Activated CD4-positive, CD25-positive, alpha-beta regulatory T cell treated with anti-CD3 and anti-CD28 coated beads, Interleukin-2, amount 50 U/mL, for 24 hours (primary cell): ENCODE measurements around the gene PAXX.

Source experiments
- ATAC-seq, 2 donors: fragments of 150-1000 bp; cut with Tn5 transposase; one replicate each; pipeline ENCODE4 v1.10.0; 2021; ENCODE audit warnings: mild to moderate bottlenecking in 1 of 2, moderate library complexity in 1 of 2

Gene PAXX

DNA sequence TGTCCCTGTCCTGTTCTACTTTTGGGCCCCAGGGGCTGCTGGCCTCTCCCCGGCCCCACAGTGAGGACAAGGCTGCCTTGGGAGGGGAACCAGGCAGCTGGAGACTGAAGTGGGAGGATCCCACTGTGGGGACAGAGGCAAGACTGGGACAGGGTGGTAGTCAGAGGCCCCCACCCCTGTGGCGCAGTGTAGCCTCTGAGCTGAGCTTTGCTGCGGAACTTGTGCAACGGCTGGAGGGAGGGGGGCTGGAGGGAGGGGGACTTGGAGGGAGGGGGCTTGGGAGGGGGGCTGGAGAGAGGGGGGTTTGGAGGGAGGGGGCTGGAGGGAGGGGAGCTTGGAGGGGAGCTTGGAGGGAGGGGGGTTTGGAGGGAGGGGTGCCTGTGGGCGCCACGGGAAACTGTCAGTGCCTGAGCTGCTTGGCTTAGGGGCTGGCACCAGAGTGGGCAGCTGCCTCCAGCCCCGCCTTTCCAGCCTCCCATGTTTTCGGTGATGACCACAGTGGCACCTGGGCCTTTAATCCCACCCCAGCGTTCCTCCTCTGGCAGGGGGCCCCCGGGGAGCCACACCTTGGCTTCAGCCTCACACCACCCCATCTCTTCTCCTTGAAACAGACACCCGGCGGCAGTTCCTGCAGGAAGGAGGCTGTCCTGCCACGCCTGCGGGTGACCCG lies 42.0 kb downstream of the PAXX start:
- ATAC-seq = no peak

DNA sequence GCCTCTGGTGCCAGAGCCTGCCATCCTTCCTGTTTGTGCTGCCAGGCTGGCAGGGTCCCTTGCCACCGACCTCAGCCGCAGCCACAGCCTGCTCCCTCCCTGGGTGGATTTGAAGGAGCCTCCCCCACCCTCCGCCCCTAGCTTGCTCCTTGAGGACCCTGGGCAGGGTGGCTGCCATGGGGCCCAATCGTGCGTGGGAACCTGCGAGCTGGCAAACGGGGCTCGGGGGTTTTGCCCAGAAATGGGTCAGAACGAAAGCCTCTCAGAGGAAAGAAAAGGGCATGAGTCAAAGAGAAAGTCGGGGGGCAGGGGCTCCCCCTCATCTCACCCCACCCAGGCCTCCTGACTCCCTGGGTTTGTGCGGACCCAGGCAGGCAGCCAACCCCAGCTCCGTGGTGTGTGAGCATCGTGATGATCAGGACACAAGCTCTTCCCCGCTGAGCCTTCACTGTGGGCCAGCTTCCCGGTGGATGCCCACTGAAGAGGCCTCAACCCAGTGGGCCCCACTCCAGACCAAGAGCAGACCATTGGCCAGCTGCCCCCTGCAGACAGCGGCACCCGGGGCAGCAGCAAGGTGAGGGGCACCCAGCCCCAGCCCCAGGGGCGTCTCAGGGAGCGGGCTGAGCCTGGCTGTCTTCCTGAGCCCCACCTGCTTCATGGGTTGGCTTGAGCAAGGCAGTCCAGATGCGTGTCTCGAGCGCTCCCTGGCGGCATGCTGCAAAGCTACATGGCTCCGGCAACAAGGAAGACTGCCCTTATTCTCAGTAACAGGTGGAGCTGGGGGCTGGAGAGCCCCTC lies 42.7 kb downstream of the PAXX start:
- ATAC-seq = peak; percentile 74 to 82

DNA sequence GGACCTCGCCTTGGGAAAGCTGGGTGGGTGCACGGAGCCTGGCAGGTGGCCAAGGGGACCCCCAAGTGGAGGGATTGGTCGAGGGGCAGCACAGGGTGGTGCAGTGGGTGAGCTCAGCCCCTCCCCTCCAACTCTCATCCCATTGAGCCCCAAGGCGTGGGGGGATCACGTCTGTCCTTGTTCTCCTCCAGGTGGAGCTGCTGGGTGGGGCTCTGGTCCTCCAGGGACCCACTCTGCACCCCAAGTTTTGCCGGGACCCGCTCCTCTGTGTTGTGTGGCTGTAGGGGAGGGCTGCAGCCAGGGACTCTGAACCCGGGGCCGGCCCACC lies 43.2 kb downstream of the PAXX start:
- ATAC-seq = no peak

DNA sequence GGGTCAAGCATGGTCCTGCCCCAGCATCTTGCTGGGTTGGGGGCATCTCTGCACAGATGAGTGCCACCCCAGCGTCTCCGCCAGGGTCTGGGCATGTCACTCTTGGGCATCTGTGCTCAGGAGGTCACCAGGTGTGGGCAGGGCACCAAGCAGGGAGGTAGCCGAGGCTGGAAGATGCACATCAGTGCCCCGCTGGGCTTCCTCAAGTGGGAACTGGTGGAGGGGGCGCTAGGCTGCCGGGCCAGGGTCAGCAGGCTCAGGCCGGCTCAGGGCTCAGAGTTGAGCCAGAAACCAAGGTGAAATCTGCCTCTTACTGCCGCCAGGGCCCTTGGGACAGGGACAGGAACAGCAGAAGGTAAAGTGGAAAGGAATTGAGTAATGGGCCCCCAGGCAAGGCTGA lies 43.7 kb downstream of the PAXX start:
- ATAC-seq = no peak

DNA sequence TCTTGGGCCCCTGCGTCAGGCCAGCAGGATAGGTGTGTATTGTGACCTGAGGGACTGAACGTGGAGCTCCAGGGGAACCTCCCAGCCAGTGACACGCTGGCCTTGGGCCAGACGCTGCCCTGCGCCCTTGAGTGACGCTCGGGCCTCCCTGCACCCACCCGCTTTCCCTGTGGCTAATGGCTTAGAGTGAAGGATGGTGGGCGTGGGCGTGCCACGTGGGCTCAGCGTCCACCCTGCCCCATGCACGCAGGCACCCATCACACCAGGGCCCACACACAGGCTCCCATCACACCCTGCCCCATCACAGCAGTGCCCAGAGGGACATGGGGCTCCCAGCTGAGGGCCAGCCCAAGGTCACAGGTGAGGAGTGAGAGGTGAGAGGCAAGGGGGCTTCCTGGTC lies 44.8 kb downstream of the PAXX start:
- ATAC-seq = no peak

DNA sequence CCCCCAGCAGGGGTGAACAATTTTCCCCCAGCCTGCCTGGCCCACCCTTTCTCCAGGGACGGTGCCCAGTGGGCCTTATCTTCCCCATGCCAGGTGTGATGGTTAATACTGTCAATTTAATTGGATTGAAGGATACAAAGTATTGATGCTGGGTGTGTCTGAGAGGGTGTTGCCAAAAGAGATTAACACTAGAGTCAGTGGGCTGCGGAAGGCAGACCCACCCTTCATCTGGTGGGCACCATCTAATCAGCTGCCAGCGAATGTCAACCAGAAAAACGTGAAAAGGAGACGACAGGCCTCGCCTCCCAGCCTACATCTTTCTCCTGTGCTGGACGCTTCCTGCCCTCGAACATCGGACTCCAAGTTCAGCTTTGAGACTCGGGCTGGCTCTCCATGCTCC lies 45.3 kb downstream of the PAXX start:
- ATAC-seq = no peak

DNA sequence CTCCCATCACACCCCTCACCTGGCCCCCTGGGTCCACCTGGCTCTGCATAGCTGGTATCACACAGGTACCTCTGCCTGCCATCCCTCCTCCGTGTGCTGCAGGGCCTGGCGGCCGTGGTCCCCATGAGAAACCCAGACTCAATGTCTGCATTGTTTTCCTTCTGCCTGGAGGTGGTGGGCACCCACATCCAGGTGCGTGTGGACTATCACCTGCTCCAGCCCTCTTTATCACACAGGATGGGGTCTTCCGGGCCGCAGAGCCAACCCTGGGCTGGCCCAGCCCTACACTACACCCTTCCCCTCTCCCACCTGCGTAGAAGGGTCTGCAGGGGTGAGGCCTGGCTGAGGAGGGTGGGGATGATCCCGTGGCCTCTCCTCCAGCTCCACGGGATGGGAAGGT lies 46.7 kb downstream of the PAXX start:
- no peak for ATAC-seq

DNA sequence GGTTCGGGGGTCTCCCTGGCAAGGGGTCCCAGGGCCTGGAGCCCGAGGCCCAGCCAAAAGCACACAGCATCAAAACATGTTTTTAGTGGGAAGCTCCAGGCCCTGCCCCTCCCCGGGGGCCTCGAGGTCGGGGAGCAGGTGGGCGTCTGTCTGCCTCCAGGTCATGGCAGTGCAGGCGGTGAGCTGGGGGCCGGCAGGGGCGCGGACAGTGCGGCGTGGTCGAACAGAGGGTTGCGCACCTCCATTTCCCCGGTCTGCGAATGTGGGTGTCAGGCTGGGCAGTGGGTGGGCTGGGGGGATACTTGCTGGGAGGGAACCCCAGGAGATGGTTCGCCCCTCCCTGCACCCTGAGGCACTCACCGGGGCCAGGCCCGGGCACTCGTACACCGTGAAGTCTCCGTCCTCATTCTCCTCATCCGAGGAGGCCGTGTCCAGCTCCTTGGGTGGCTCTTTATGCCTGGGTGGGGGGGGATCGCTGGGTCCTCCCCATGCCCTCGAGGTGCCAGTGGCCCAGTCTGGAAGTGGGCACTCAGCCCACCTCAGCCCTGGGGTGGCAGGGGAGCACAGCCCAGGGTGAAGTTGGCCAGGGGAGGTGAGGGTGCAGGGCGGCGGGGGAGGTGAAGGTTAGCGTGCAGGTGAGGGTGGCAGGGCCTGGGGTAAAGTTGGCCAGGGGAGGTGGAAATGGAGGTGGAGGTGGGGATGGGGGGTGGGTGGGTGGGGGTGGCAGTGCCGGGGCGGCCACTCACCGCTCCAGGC lies 47.6 kb downstream of the PAXX start:
- no peak for ATAC-seq

DNA sequence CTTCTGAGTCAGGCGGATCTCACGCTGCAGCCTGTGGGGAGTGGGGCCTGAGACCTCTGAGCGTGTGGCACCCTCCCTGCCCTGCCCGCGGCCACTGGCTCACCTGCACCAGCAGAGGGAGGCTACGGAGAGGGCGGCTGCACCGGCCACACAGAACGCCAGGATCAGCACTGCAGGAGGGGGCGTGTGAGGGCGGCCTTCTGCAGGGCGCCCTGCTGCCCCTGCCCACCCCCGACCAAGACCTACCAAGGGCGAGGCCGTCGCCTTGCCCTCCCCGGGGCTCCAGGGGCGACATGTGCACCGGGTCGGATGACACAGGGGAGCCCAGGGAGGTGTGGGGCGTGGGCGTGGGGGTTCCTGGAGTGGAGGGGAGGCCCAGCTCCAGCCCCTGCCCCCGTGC lies 48.3 kb downstream of the PAXX start:
- ATAC-seq = no peak

DNA sequence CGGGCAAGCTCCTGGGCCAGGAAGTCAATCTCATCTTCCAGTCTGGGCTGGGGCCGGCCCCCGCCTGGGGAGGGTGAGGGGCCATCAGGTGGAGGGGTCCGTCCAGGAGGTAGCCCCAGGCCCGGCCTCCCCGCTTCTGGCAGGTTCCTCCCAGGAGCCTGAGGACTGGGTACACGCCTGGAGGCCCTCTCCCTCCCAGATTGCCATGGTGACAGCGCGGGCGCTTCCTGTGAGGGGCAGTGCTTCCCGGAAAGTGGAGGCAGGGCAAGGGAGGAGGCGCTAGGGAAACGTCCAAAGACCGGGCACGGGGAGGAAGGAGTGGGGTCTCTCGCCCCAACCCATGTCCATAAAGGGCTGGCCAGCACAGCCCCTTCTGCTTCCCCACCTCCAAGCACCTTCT lies 48.9 kb downstream of the PAXX start:
- ATAC-seq = no peak

DNA sequence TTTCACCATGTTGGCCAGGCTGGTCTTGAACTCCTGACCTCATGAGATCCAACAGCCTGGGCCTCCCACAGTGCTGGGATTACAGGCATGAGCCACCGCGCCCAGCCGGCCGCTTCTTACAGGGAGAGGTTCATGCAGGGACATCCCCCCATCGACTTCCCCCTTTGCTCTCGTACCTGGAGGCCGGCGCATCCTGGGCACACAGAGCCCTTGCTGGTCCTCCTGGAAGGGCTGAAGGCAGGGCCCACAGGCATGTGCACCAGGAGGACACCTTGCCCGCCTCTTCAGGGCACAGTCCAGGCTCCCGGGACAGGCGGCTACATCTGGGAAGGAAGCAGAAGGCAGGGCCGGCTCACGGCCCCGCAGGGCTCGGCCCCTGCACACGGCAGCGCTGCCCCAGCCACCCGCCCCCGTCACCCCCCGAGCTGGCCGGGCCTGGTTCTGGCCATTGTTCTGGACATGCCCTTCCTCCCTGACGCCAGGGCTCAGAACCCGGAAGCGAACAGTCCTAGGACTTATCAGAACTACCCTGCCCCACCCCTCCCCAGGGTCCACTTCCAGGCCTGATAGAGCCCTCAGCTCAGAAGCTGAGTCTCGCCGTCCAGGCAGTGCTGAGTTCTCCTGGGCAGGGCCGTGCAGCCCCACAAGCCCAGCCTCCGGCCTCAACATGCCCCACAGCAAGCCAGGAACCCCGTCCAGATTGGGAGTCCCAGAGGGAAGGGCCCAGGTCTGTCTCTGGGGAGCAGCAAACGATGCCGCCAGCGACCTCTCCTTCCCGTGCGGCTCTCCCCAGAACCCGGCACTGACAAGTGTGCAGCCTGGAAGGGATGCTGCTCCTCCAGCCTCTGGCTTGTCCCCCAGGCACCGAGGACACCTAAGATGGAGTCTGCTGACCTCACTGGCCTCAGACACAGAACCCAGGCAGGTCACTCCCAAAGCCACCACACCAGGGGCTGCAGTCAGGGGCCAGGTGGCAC lies 50.8 kb downstream of the PAXX start:
- no peak for ATAC-seq
